ENCODE results near the gene SPPL2B.
"Not testable (repeated sequence)": the region's sequence is repeated elsewhere in the genome, so short reads cannot be mapped to it uniquely, and the experiment has no call there.

The SPPL2B gene

GRCh38 chr19:2338751-2339643 lies 10.5 kb downstream of the SPPL2B start:
- DNase-seq (ENCODE audit: low spot score): no peak

GRCh38 chr19:2339644-2340310 lies 11.3 kb downstream of the SPPL2B start:
- DNase-seq (ENCODE audit: low spot score): no peak

GRCh38 chr19:2340496-2341243 lies 12.2 kb downstream of the SPPL2B start:
- DNase-seq (ENCODE audit: low spot score): no peak

GRCh38 chr19:2341244-2341751 lies 12.8 kb downstream of the SPPL2B start:
- no peak for DNase-seq (ENCODE audit: low spot score)

GRCh38 chr19:2341982-2342381 lies 13.5 kb downstream of the SPPL2B start:
- no peak for DNase-seq (ENCODE audit: low spot score)

GRCh38 chr19:2342656-2343288 lies 14.3 kb downstream of the SPPL2B start:
- no peak for DNase-seq (ENCODE audit: low spot score)

GRCh38 chr19:2343289-2343982 lies 15.0 kb downstream of the SPPL2B start:
- DNase-seq (ENCODE audit: low spot score): no peak

- no peak for DNase-seq (ENCODE audit: low spot score)
Measured at GRCh38 chr19:2344381-2344870, 15.9 kb downstream of the SPPL2B start.

GRCh38 chr19:2345076-2345475 lies 16.6 kb downstream of the SPPL2B start:
- DNase-seq (ENCODE audit: low spot score): no peak

- DNase-seq (ENCODE audit: low spot score): no peak
Measured at GRCh38 chr19:2345794-2346663, 17.5 kb downstream of the SPPL2B start.

- not testable (repeated sequence) for DNase-seq (ENCODE audit: low spot score)
Measured at GRCh38 chr19:2349818-2350217, 21.3 kb downstream of the SPPL2B start.

- no peak for DNase-seq (ENCODE audit: low spot score)
Measured at GRCh38 chr19:2350656-2351055, 22.2 kb downstream of the SPPL2B start.

GRCh38 chr19:2351591-2351990 lies 23.1 kb downstream of the SPPL2B start:
- no peak for DNase-seq (ENCODE audit: low spot score)

GRCh38 chr19:2352121-2352520 lies 23.6 kb downstream of the SPPL2B start:
- no peak for DNase-seq (ENCODE audit: low spot score)

GRCh38 chr19:2353159-2353886 lies 24.8 kb downstream of the SPPL2B start:
- no peak for DNase-seq (ENCODE audit: low spot score)

GRCh38 chr19:2353887-2354592 lies 25.6 kb downstream of the SPPL2B start:
- DNase-seq (ENCODE audit: low spot score): no peak

- DNase-seq (ENCODE audit: low spot score): no peak
Measured at GRCh38 chr19:2354670-2355069, 26.2 kb downstream of the SPPL2B start.

GRCh38 chr19:2355168-2356035 lies 26.9 kb downstream of the SPPL2B start:
- DNase-seq (ENCODE audit: low spot score): no peak
